ENCODE data around the gene NEUROD4. TPM values are rescaled to one million over a fixed set of nuclear protein-coding genes. Genes with fewer than 3 reads are reported as not detected.

Gene NEUROD4
- total RNA-seq, 1 experiment from 2014 or later = not detected

DNA sequence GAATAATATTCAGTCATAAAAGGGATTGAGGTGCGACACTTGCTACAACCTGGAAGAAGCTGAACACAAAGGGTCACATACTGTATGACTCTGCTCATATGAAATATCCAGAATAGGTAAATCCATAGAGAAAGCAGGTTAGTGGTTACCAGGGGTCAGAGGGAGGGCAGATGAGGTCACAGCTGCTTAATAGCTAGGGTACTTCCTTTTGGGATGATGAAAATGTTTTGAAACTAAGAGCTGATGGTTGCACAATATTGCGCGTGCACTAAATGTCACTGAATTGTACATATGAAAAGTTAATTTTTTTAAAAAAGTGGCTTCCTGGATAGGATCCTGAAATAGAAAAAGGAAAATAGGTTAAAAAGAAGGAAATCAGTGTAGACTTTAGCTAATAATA is 23.8 kb downstream of the NEUROD4 start:
- in situ Hi-C loops (cut with HindIII; ENCODE audit: low pct_unique_long_range_greater_than_20kb, low sequenced_read_pairs) = no loop called here
- DNase-seq (ENCODE audit: low read depth, low spot score) = no peak

DNA sequence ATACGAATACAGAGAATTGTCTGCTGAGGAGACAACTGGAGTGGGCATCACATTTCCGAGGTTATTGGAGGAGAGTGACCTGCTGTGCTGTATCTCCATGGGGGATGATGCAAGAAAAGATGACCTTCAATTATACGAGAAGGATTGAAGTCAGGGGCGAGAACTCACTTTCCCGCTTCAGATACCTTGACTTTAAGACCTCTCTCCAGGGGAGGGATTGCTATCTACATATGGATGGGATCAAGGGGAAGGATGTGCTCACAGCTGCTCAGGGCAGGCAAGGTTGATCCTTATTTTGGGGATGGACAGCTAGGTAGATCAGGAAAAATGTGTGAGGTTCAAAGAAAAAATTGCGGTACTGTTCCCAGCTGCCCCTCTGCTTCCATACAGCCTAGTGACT is 24.4 kb downstream of the NEUROD4 start:
- DNase-seq (ENCODE audit: low read depth, low spot score) = no peak
- in situ Hi-C loops (cut with HindIII; ENCODE audit: low pct_unique_long_range_greater_than_20kb, low sequenced_read_pairs) = no loop called here

DNA sequence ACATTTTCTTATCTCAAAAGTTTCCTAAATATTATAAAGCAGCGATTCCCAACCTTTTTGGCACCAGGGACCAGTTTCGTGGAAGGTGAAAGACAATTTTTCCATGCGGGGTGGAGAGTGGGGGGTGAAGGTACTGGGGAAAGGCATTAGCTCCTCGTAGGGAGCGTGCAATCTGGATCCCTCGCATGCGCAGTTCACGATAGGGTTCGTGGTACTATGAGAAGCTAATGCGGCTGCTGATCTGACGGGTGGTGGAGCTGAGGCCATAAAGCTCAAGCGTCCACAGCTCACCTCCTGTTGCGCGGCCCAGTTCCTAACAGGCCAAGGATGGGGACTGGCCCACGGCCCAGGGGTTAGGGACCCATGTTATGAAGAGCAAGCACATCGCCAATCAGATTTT is 29.9 kb downstream of the NEUROD4 start:
- no peak for DNase-seq (ENCODE audit: low read depth, low spot score)
- in situ Hi-C loops (cut with HindIII; ENCODE audit: low pct_unique_long_range_greater_than_20kb, low sequenced_read_pairs) = no loop called here

DNA sequence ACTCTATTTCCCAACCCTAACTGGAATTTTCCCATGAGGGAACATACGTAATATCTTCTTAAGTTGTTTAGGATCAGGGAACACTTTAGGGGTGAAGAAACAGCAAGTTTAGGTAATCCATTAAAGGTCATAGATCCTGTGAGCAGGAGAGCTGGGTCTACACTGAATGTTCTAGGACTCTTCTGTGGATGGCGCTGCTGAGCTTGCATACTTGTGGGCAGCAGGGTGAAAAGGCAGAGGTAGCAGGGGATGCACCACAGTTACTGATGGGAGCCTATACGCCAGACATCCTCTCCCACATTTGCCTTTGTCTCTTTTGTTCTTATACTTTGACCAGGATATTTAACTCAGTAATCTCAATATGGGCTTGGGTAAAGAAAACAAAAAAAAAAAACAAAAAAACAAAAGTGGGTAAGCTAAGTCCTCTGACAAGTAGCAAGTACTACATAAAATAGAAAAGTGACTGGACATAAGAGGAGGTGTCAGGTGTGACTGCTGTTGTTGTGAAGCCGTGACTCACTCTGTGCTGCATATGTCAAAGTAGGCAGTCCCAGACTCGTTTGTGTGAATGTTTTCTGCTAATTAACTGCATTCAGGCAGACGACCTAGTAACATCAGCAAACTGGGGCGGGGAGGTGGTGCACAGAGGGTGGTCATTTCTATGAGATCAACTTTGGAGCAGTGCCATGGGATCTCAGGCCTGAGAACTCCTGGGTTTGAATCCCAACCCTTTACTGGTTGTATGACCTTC is 31.6 kb downstream of the NEUROD4 start:
- no peak for DNase-seq (ENCODE audit: low read depth, low spot score)
- in situ Hi-C loops (cut with HindIII; ENCODE audit: low pct_unique_long_range_greater_than_20kb, low sequenced_read_pairs) = no loop called here

DNA sequence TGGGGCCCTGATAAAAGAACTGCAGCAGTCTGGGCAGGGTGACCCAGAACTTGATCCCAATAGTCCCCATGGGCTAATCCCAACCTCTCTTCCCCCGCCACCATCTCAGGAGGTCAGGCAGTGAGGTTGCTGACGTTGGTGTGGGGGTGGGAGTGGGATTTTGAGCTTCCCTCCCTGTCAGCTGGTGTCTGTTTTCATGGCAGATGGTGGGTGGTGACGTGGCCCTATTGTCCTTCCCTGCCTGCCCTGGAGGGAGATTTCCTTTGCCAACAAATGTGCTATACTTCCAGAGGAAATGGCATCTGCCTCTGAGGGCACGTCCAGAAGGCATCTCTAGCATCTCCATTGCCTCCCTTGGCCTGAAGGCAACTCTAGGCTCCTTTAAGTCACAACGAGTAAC is 37.7 kb downstream of the NEUROD4 start:
- in situ Hi-C loops (cut with HindIII; ENCODE audit: low pct_unique_long_range_greater_than_20kb, low sequenced_read_pairs) = no loop called here
- peak; percentile 44 for DNase-seq (ENCODE audit: low read depth, low spot score)

DNA sequence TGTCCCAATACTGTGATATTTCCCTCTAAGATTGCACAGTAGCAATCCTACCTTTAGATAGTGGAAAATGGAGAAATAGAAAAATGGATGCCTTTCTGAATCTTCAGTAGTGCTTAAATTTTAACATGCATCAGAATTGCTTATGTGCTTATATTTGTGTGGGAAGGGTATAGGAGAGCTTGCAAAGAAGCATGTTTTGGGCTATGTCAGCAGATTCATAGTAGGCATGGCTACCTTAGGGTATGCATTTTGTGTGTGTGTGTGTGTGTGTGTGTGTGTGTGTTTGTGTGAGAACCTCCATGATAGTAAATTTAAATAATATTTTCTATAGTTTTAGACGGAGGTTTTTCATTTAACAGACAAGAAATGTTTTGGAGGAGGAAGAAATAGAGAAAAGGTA is 38.3 kb downstream of the NEUROD4 start:
- in situ Hi-C loops (cut with HindIII; ENCODE audit: low pct_unique_long_range_greater_than_20kb, low sequenced_read_pairs) = no loop called here
- DNase-seq (ENCODE audit: low read depth, low spot score) = no peak

DNA sequence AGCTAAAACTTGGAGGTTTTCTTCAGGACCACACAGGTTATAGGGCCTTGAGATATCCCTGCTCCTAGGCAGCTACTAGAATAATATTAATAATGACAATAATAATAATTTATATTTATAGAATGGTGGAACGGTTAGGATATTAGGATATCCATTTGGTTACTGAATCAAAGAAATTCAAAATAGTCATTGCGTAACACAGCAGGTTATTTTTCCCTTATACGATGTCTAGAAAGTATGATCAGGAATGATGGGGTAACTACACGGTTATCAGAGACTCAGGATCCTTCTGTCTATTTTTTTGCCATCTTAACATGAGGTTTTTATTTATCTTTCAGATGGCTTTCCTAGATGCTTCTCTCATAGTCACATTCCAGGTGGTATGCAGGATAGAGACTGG is 39.0 kb downstream of the NEUROD4 start:
- no peak for DNase-seq (ENCODE audit: low read depth, low spot score)
- in situ Hi-C loops (cut with HindIII; ENCODE audit: low pct_unique_long_range_greater_than_20kb, low sequenced_read_pairs) = no loop called here

DNA sequence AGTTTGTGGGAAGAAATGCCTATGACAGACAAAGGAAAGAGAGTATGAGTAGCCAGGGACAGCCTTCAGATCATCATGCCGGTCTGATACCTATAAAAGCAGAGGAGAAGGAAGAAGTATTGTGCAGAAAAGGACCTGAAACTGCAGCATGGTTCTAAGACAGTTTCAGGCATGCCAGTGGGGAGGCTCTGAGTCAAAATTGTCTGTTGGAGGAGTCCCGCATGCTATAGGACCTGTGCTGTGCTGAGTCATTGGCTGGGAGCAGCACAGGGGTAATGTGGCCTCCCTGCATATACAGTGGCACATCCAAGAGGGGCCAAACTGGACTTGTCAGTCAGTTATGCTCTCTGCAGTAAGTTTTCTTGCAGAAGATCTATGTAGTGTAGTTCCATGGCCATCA is 40.7 kb downstream of the NEUROD4 start:
- no peak for DNase-seq (ENCODE audit: low read depth, low spot score)
- in situ Hi-C loops (cut with HindIII; ENCODE audit: low pct_unique_long_range_greater_than_20kb, low sequenced_read_pairs) = no loop called here

DNA sequence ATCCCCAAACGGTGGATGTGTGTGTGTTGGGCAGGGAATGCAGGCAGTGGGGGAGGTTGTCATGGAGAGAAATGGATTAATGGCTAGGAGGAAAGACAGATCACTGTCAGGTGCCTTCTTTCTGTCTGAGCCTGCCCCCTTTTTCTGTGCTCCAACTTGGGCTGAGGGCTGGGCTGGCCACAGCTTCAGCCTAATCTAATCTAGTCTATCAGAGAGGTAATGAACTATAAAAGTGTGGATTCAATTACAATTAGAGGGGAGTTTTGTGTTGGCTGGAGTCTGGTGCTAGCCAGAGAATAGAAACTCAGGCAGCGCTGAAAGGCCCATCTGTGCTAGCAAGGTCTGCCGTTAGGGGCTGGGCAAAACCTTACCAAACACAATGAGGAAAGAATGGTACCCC is 41.2 kb downstream of the NEUROD4 start:
- in situ Hi-C loops (cut with HindIII; ENCODE audit: low pct_unique_long_range_greater_than_20kb, low sequenced_read_pairs) = no loop called here
- no peak for DNase-seq (ENCODE audit: low read depth, low spot score)

DNA sequence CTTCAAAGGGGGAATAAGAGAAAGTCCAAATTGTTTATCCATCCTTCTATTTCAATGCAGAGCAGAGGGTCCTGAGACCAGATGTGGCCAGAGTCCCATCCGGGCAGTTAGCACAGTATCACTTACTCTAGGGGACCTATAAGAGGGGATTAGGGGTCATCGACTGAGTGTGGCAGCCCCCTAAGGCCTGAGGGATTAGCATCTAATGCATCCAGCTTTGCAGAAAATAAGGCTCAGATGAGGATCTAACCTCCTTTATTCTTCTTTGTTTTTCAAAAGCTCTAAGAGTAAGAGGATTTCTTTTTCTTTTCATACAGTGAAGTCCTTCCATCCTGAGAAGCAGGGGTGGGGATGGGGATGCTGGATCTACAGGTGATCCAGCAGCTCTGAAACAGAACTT is 43.5 kb downstream of the NEUROD4 start:
- DNase-seq (ENCODE audit: low read depth, low spot score) = no peak
- in situ Hi-C loops (cut with HindIII; ENCODE audit: low pct_unique_long_range_greater_than_20kb, low sequenced_read_pairs) = no loop called here

DNA sequence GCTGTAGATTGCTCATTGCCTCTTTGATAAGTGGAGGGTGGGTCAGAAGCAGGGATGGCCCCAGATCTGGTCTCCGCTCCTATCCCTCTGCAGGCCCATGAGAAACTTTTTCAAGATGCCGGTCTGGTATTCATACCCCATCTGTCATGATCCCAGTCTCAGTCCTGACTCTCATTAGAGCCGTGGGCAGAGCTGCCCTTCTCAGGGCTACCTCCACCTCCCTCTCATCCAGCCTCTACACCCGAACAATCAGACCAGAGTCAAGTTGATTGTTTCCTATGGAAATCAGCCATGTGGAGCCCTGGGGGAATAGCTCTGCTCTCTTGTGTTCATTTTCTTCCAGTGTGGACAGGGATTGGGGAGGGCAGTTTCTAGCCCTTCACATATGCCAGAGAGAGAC is 45.8 kb downstream of the NEUROD4 start:
- in situ Hi-C loops (cut with HindIII; ENCODE audit: low pct_unique_long_range_greater_than_20kb, low sequenced_read_pairs) = no loop called here
- no peak for DNase-seq (ENCODE audit: low read depth, low spot score)

DNA sequence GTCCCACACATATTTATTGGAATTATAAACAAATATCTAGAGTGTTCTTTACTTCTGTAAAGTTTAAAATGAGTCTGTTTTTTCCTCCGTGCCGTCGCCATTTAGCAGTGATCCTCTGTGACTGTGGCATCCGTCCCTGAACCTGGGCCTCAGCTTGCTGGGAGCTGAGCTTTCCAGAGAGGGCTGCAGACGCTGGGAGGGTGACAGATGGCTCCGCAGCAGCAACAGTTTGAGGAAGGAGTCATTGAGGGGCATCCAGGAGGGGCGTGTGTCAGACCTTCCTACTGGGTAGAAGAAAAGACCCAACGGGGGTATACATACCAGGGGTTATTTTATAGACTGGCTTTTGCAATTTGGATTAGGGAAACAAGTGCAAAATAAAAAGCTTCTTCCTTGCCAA is 47.9 kb downstream of the NEUROD4 start:
- no peak for DNase-seq (ENCODE audit: low read depth, low spot score)
- in situ Hi-C loops (cut with HindIII; ENCODE audit: low pct_unique_long_range_greater_than_20kb, low sequenced_read_pairs) = no loop called here

DNA sequence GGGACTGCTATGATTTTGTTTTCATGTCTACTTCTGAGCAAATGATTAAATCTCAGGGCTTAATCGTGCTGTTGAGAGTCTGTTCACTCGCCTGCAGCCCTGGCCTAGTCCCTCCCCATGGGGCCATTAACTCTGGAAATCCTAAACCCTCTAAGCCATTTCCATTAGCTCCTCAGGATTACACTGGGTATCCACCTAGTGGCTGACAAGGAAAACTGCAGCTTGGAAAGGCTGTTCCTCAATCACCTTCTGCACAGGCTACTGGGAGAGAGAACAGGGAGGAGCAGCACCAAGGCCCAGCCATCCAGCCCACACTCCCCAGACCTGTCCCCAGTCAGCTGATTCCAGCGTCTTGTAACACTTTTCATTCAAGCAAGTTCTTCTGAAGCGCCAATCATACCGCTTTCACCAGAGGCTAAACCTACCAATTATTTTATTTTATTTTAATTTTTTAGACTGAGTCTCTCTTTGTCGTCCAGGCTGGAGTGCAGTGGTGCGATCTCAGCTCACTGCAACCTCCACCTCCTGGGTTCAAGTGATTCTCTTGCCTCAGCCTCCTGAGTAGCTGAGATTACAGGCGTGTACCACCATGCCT is 48.7 kb downstream of the NEUROD4 start:
- in situ Hi-C loops (cut with HindIII; ENCODE audit: low pct_unique_long_range_greater_than_20kb, low sequenced_read_pairs) = no loop called here
- peak; percentile 85 for DNase-seq (ENCODE audit: low read depth, low spot score)

DNA sequence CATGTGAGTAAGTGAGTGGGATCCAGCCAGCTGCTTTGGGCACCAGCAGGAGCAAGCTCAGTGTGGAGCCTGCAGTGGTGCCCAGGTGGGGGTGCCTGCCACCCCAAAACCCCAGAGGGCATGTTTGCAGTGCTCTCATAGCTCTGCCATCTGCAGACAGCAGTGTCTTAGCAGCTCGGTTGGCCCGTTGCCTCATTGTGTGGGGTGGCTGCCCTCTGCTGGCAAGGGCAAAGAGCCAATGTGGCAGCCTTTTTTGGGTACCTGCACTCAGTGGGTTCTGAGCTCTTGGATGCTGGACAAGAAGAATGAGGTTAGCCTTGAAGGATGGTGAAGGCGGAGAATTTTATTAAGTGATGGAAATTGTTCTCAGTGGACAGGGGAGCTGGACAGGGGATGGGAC is 52.3 kb downstream of the NEUROD4 start:
- DNase-seq (ENCODE audit: low read depth, low spot score) = peak; percentile 76
- in situ Hi-C loops (cut with HindIII; ENCODE audit: low pct_unique_long_range_greater_than_20kb, low sequenced_read_pairs) = no loop called here

DNA sequence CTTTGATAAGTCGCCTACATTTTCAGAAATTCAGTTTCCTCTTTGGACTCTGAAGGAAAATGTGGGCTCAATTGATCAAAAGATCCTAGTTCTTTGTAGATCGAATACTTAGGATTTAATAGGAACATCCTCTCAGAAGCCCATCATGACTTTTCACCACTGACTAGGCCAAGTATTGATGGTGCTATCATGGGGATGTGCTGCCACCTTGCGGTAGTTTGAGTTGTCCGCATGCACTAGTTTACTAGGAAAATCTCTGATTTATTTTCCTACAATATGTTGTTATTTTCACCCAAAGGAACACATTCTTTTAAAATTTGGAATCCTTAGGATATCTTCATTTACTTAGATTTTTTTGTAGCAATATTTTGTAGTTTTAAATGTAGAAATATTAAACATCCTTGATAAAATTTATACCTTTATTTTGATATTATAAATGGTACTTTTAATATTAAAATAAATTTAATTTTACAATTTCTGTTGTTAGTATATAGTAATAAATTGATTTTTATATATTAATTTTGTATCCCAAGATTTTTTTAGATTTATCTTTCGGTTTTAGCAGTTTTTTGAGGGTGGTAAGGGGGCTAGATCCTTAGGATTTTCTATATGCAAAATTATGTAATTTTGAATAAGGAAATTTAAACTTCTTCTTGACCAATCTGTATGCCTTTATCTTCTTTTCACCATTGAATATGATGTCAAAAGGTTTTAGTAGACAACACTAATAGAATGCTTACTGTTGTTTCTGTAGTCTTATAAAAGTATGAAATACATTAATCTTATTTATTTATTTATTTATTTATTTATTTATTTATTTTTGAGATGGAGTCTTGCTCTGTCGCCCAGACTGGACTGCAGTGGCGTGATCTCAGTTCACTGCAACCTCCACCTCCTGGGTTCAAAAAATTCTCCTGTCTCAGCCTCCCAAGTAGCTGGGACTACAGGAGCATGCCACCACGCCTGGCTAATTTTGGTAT is 53.6 kb downstream of the NEUROD4 start:
- peak; percentile 81 for DNase-seq (ENCODE audit: low read depth, low spot score)
- in situ Hi-C loops (cut with HindIII; ENCODE audit: low pct_unique_long_range_greater_than_20kb, low sequenced_read_pairs) = no loop called here

DNA sequence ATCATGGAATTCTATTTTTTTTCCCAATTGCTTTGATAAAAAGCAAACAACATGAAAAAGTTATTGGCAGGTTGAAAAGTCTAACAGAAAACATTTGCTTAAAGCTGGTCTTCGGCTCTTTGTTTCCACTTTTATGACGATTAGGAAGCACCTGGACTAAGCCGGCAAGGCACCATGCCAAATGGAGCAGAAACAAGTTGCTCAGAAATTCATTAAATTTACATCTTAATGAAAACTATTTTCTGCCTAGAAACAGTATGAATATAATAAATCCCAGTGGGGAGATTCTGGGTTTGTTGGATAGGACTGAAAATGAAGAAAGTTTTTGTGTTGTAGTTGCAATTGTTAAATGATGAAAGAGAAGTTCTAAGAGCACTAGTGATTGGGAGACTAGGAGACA is 55.0 kb downstream of the NEUROD4 start:
- no peak for DNase-seq (ENCODE audit: low read depth, low spot score)
- in situ Hi-C loops (cut with HindIII; ENCODE audit: low pct_unique_long_range_greater_than_20kb, low sequenced_read_pairs) = no loop called here

All from SK-MEL-5 (cell line).